HG03432 (cell line): ENCODE results near the gene CKAP5.
"Not testable (repeated sequence)": the region's sequence is repeated elsewhere in the genome, so short reads cannot be mapped to it uniquely, and the experiment has no call there.

Experiments used
- ATAC-seq: cut with Tn5 transposase; IDR thresholded peaks from one replicate; pipeline ENCODE4 v1.9.1; 2021; ENCODE audit warnings: mild to moderate bottlenecking, moderate library complexity; ENCODE audit not compliant: unreplicated experiment

CKAP5 gene

DNA sequence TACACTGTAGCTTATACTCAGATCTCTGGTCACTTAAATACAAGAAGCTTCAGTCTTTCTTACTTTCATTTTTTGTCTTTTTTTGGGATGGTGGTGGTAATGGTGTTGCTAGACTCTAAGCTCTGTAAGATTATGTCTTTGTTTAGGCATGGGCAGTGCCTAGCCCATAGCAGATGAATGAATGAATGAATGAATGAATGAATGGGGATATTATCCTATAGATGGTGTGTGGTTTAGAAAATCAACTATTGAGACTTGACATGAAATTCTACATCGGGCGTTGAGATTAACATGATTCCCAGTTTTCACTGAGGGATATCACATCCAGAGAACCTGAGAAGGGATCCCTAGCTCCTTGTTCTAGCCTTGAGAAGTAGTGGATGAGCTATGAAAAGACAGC, 9.8 kb upstream of the CKAP5 start:
- no peak for ATAC-seq

DNA sequence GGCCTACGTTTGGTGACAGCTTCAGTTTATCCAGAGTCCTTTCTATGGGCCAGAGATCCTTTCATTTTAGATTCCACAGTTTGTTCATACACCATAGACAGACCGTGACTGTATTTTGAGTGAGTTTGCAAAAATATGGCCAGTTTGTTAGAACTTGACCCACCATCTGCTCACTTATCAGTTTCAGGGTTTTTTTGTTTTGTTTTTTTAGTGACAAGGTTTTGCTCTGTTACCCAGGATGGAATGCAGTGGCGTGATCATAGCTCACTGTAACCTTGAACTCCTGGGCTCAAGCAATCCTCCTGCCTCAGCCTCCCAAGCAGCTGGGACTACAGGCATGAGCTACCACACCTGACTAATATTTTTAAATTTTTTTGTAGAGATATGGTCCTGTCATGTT, 9.1 kb upstream of the CKAP5 start:
- no peak for ATAC-seq

DNA sequence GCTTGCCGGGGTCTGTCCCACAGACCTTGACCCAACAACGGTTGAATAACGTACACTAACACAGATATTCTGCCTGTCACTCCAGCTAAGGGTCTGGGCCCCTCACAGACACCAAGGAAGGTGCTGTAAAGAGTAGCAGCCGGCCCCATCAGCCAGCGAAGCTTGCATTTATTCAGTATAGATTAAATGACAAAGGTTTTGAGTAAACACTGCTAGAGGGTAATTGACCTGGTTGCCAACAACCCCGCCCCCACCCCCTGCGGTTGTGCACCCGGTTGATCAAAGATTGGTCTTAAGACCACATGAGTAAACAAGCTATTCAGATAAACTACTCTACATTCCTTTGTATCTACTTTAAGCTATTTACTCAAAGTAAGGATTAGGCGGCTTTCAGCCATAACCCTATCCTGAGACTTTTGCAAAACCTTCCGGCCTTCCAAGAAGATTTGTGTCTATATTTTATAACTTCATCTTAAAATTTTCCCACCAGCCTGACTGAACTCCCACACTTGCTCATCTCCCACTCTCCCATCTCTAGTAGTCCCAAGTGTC, 4.8 kb upstream of the CKAP5 start:
- ATAC-seq = no peak

DNA sequence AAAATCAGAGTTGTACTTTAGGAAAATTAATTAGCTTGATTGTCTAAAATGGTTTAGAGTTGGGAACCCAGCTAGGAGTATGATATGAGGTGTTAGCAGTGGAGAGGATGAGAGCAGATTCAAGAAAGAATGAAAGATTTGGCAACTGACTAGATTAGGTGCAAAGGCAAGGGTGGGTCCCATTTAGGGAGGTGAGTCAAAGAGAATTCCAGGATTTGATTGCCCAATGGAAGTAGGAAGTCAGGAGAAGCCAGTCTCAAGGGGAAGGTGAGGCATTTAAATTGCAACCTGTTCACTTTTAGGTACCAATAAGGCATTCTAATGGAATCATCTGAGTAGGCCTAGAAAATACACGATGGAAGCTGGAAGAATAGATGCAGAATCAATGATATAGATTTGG, 3.6 kb upstream of the CKAP5 start:
- ATAC-seq = no peak

DNA sequence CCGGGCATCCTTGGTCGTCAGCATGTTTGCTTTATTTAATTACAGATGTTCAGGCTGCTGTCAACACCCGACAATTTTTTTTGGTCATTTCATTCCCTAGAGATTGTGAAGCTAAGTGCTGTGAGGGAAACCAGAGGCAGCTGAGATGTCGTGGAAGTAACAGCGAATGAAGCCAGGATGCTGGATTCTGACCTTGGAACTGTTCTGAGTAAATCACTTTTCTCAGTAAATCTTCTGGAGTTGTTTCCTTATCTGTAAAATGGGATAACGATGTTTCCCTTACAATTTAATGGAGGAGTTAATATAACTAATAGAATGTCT, 390 bp upstream of the CKAP5 start:
- ATAC-seq = peak; percentile 12

DNA sequence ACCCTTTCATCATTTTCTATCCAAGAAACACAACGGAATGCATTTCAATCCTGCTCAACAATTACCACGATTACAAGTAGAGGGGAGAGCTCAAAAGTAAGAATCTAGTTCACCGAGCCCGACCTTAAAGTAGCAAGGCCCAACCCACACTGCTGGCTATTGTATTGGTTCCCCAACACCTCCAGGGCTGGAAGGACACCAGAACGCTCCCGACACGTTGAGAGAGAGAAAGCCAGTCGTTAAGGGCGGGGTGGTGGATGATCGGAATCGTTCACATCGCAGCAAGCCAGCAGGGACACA, 690 bp downstream of the CKAP5 start:
- no peak for ATAC-seq

DNA sequence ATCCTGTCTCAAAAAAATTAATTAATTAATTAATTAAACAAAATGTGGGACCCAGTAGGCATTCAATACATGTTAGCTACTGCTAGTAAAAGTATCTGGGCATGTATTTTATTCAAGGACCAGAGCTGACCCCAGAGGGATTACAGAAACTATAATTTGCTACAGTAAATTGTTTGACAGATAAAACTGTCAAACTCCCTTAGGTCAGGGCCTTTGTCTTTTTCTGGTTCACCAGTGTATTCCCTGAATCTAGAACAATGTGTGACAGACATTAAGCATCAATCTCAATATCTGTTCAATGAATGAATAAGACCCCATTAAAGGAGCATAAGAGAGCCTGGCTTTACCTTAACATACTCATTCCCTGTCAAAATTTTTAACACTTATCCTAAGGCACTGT, 6.0 kb downstream of the CKAP5 start:
- no peak for ATAC-seq

DNA sequence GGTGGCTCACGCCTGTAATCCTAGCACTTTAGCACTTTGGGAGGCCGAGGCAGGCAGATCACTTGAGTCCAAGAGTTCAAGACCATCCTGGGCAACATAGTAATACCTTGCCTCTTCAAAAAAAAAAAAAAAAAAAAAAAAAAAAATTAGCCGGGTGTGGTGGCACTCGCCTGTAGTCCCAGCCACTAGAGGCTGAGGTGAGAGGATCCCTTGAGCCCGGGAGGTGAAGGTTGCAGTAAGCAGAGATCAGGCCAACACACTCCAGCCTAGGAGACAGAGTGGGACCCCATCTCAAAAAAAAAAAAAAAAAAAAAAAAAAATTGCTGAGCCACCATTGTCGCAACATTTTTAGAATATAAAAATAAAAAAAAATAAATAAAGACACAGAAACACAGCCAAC, 7.6 kb downstream of the CKAP5 start:
- ATAC-seq = no peak

DNA sequence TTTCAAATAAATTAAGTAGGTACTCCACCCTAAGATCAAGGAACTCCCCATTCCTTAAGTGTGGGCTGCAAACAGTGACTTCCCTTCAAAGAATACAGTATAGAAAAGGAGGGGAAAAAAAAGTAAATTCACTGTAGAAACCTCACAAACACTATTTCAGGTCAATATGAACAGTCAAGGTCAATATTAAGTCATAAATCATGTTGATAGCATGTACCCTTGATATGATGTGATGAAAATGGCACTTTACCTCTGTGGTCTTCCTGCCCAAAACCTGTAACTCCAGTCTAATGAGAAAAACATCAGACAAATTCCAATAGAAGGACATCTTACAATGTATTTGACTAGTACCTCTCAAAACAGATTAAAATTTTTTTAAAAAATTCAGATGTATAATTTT, 8.2 kb downstream of the CKAP5 start:
- ATAC-seq = no peak

DNA sequence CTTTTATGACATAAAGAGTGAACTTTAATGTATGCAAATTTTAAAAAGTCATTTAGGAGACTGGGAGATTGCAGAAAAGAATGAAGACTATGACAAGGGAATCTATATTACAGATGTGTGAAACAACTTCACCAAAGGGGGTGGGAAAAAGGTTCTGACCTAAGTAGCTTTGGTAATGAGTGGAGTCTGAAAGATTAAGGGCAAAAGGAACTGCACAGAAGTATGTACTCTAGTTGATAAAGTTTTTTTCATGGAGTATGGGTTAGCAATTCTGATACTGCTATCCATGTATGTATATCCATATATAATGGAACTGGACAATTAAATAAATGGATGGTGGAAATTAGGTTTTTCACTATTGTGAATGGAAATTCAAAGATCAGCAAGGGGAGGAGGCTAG, 9.2 kb downstream of the CKAP5 start:
- no peak for ATAC-seq

DNA sequence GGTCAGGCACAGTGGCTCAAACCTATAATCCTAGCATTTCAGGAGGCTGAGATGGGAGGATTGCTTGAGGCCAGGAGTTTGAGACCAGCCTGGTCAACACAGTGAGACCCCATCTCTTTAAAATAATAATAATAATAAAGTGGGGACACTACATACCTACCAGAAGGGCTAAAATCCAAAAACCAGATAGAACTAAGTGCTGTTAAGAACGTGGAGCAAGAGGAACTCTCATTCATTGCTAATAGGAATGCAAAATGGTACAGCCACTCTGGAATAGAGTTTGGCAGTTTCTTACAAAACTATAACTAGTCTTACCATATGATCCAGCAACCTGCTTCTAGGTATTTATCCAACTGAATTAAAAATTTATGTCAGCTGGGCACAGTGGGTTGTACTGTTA, 9.6 kb downstream of the CKAP5 start:
- no peak for ATAC-seq

DNA sequence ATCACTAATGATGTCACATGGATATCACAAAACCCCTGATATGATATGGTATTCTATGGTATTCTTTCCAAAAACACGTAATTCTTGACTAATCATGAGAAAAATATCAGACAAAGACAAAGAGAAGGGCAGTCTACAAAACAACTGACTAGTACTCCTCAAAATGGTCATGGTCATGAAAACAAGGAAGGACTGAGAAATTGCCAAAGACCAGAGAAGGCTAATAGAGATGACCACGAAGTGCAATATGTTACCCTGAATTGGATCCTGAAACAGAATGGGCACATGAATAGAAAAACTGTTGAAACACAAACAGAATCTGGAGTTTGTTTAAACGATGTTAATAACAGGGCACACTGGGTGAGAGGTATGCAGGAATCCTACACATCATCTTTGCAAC, 10.2 kb downstream of the CKAP5 start:
- ATAC-seq = no peak

DNA sequence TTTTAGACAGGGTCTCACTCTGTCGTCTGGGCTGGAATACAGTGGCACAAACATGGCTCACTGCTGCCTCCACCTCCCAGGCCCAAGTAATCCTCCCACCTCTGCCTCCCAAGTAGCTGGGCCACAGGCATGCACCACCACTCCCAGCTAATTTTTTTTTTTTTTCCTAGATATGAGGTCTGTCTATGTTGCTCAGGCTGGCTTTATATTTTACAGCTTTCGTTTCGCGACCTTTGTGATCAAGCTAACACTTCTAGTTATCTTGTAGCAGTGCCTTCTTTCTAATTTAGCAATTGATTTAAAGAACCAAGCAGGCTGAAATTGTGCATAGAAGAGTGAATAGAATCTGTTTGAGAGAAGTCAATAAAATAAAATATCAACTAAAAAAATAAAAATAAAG, 11.3 kb downstream of the CKAP5 start:
- no peak for ATAC-seq

DNA sequence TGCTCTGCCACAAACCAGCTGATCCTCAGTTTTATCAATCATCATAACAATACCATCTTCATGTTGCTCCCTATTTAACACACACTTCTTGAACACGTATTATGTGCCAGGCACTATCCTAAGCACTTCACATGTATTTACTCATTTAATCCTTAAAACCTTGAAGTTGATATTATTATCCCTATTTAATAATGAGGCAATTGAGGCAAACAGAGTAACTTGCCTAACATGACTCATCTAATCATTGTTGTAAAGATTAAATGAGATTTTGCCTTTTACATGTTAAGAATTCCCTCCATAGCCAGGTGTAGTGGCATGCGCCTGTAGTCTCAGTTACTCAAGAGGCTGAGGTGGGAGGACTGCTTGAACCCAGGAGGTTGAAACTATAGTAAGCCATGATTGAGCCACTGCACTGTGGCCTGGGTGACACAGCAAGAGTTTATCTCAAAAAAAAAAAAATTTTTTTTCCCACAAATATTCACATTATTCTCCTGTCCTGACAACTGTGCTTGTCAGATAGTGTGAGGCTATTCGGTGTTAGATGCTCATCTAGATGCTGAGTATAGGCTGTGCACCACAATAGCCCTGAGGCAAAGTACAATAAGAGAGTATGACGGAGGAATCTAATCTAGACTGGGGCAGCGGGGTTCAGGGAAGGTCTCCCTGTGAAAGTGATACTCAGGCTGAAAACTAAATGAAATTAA, 13.4 kb downstream of the CKAP5 start:
- ATAC-seq = no peak

DNA sequence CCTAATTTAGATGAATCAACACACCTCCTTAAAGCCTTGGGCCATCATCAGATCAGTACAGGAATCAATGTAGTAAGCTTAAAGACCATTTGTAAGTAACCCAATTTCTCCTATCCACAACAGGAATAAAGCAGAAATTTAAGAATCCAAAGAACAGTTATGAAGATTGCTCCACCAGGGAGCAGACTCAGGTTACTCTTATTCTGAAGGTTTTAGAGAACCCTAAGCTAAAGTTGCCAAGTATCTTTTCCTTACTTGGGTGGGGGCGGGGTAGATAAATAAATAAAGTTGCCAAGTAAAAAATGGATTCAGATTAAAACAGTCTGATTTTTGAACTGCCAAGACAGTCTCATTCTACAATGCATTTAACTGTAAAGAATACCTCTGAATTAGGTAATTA, 18.1 kb downstream of the CKAP5 start:
- no peak for ATAC-seq

DNA sequence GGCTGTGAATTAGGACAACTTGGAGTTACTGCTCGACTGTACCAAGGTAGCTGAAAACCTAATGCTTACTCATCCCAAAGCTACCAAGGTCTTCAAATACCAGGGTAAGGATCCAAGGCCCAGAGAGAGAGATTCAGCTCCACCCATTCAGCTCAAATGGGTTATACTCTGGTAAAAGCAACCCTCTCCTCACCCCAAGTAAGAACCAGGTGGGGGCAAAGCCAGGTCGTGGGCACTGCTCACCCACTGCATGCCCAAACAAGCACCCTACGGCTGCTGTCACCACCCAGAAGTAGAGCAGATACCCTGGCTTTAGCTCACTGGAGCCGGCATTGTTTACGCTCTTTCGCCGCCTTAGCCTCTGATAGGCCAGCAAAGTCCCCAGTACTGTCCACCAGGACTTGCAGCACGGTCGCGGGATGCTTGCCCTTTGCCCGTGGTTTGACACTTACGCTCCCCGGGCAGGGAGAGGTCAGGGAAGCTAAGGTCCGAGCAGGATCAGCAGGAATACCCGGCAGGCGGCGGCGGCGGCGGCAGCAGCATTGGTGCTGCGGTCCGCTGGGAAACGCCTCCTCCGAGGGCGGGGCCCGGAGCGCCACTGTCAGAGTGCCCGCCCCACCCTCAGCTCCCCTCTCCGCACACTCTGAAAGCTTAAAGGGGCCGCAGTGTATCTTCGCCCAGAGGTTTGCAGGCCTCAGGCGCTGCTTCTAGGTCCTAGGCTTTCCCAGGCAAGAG, 19.6 kb downstream of the CKAP5 start:
- ATAC-seq = peak; percentile 99

DNA sequence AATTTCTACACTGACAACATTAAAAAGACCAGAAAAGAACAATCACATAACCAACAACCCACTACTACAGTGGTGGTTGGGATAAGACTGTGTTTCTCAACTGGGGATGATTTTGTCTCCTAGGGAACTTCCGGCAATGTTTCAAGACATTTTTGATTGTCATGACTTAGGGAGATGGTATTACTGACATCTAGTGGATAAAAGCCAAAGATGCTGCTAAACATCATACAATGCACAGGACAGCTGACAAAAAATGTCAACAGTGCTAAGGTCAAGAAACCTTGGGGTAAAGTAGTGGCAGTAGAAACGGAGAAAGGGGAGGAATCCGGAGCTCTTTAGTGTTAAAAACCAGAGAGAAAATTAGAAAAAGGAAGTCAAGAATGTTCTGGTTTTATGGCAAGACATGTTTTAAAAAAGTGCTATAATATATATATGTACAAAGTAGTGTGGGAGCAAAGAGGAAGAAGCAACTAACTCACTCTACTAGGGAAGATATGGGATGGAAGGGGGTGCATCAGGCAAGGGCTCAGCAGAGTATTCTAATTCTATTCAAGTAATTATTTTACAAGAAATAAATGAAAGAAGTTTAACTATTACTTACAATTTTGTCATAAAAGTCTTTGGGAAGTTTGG, 37.2 kb downstream of the CKAP5 start:
- no peak for ATAC-seq

DNA sequence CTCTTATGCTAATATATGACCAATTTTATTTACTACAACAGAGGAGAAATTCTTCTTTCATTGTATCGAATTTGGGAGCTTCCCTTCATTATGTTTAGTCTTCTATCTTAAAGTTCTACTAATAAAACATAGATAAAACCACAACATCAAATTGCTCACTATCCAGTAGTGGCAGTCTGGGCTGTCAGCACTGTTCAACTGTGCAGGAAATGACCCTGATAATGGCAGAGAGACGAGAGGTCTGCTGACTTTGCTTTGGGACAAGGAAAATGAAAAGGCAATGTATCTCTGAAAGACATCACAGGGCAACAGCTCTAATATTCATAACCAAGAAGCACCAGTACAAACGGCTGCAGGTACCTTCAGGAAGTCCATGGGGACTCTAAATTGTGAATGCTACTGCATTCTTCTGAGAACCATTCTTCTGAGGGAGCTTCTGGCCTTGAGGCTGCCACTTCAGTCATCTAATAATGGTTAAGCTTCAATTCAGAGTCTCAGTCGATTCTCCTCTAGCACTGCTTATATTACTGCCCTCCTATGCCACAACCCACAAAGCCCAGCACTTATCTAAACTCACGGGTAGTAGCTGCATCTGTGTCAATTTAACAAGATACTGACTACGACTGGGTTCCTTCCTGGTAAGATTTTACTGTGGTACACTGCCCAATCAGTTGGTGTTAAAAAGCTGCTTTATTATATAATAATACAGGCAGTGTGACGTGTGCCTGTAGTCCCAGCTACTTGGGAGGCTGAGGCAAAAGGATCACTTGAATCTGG, 44.2 kb downstream of the CKAP5 start:
- ATAC-seq = no peak

DNA sequence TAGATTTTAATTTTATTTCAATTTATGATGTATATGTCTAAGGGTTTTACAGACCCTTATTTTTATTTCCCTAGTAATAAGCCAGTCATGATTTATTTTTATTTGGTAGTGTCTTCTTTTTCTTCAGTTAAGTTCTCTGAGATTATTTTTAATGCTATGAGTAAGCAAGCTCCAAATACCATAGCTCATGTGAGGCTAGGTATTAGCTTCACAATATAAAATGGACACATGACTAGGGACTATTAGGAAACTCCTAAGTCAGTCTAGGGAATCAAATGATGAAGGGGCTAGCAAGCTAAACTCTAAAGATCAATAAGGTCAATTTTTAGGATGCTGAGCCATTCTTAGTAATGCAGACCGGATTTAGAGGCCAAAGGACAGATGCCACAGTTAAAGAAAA, 45.9 kb downstream of the CKAP5 start:
- ATAC-seq = no peak

DNA sequence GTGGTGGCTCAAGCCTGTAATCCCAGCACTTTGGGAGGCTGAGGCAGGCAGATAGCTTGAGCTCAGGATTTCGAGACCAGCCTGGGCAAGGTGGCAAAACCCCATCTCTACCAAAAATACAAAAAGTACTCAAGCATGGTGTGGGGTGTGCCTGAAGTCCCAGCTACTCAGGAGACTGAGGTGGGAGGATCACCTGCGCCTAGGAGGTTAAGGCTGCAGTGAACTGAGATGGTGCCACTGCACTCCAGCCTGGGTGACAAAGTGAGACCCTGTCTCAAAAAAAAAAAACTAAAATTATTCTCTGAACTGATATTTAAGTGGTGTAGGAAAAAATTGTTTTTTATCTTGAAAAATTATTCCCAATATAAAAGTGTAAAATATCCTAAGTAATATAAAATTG, 46.4 kb downstream of the CKAP5 start:
- ATAC-seq = not testable (repeated sequence)

DNA sequence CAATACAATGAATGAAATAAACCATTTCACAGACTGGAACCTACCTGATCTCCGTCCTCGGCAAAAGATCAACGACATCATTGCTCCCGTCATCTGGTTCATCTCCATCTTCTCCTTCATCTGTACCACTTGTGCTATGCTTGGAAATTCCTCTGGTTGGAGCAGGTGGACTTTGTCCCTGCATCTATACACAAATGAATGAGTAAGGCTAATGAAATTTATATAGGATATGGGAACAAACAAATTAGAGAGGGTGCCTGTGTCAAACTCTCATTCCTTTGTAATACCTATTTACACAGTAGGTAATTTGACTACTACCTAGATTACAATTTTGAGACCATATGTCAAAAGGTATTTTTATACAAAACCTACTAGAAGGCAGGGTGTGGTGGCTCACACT, 67.7 kb downstream of the CKAP5 start:
- ATAC-seq = no peak

DNA sequence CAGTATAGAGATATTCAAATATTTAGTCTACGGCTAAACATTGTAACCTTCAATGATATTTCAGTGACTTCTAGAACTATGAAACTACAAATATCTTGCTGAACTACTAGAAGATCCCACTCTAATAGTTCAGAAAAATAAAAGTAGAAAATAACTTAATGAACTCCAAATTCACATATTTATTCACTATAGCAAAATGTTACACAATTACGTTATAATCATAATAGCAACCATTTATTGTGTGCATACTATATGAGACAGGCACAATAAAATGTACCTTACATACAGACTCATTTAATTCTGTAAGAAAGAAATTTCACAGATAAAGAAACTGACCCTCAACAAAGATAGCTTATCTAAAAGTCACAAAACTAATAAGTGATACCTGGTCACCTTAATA, 69.2 kb downstream of the CKAP5 start:
- ATAC-seq = no peak
